Measurements from ENCODE around the gene PVRIG.

PVRIG gene

GRCh38 chr7:100209493-100209892 is 10.3 kb upstream of the PVRIG start:
- H3K79me2 ChIP-seq (ENCODE audit: insufficient read depth, low read length): no peaks in the 10 kb centered on the region
- no peaks in the 10 kb centered on the region for H4K20me1 ChIP-seq (ENCODE audit: insufficient read depth, low read length, poor library complexity, severe bottlenecking)
- no peaks in the 10 kb centered on the region for H3F3A ChIP-seq (ENCODE audit: low read depth)
- no peak overlapping the region for H3K4me3 ChIP-seq (ENCODE audit: low read length, poor library complexity, severe bottlenecking)
- H3K9ac ChIP-seq (ENCODE audit: low read depth, low read length, poor library complexity, severe bottlenecking): no peak overlapping the region
- no peak for TF ChIP-seq CTCF (conservative IDR thresholded peaks at IDR 0.05; ENCODE audit: low read length)
- no peak for TF ChIP-seq EZH2phosphoT487 (IDR thresholded peaks at IDR 0.05; ENCODE audit: borderline replicate concordance)
- H3K36me3 ChIP-seq (ENCODE audit: insufficient read depth, low read length): no peaks in the 10 kb centered on the region
- peak overlapping the region; percentile 14 for H3K4me2 ChIP-seq (ENCODE audit: low read depth, low read length, poor library complexity, severe bottlenecking)
- no peaks in the 10 kb centered on the region for H3K27me3 ChIP-seq (ENCODE audit: insufficient read depth, low read length, poor library complexity, severe bottlenecking)
- peaks cover 20% of the 10 kb centered on the region for H3K4me1 ChIP-seq (ENCODE audit: insufficient read depth, low read length, poor library complexity, severe bottlenecking)
- H3K9me3 ChIP-seq (ENCODE audit: insufficient read depth, low read depth, low read length): no peaks in the 10 kb centered on the region
- H2AFZ ChIP-seq (ENCODE audit: low read length): no peak overlapping the region
- H3K9me2 ChIP-seq (replicated peaks; ENCODE audit: low read depth, low read length): no peaks in the 10 kb centered on the region

GRCh38 chr7:100210805-100211204 is 8.9 kb upstream of the PVRIG start:
- Histone ChIP-seq H3K9ac (ENCODE audit: low read depth, low read length, poor library complexity, severe bottlenecking) (no peak overlapping the region), H2AFZ (ENCODE audit: low read length) (no peak overlapping the region), H3K79me2 (ENCODE audit: insufficient read depth, low read length) (no peaks in the 10 kb centered on the region), H4K20me1 (ENCODE audit: insufficient read depth, low read length, poor library complexity, severe bottlenecking) (no peaks in the 10 kb centered on the region), H3K27me3 (ENCODE audit: insufficient read depth, low read length, poor library complexity, severe bottlenecking) (no peaks in the 10 kb centered on the region), H3K4me1 (ENCODE audit: insufficient read depth, low read length, poor library complexity, severe bottlenecking) (peaks cover 20% of the 10 kb centered on the region), H3K36me3 (ENCODE audit: insufficient read depth, low read length) (no peaks in the 10 kb centered on the region), H3K4me2 (ENCODE audit: low read depth, low read length, poor library complexity, severe bottlenecking) (peak overlapping the region; percentile 46), H3K4me3 (ENCODE audit: low read length, poor library complexity, severe bottlenecking) (no peak overlapping the region), H3K9me3 (ENCODE audit: insufficient read depth, low read depth, low read length) (no peaks in the 10 kb centered on the region), H3F3A (ENCODE audit: low read depth) (no peaks in the 10 kb centered on the region), H3K9me2 (replicated peaks; ENCODE audit: low read depth, low read length) (no peaks in the 10 kb centered on the region)
- no peak for TF ChIP-seq CTCF (conservative IDR thresholded peaks at IDR 0.05; ENCODE audit: low read length)
- no peak for TF ChIP-seq EZH2phosphoT487 (IDR thresholded peaks at IDR 0.05; ENCODE audit: borderline replicate concordance)

GRCh38 chr7:100211342-100211780 is 8.4 kb upstream of the PVRIG start:
- Histone ChIP-seq H3K9me3 (ENCODE audit: insufficient read depth, low read depth, low read length) (no peaks in the 10 kb centered on the region), H4K20me1 (ENCODE audit: insufficient read depth, low read length, poor library complexity, severe bottlenecking) (no peaks in the 10 kb centered on the region), H3K36me3 (ENCODE audit: insufficient read depth, low read length) (no peaks in the 10 kb centered on the region), H2AFZ (ENCODE audit: low read length) (no peak overlapping the region), H3K4me1 (ENCODE audit: insufficient read depth, low read length, poor library complexity, severe bottlenecking) (peaks cover 20% of the 10 kb centered on the region), H3K9me2 (replicated peaks; ENCODE audit: low read depth, low read length) (no peaks in the 10 kb centered on the region), H3F3A (ENCODE audit: low read depth) (no peaks in the 10 kb centered on the region), H3K4me3 (ENCODE audit: low read length, poor library complexity, severe bottlenecking) (peak overlapping the region; percentile 28), H3K27me3 (ENCODE audit: insufficient read depth, low read length, poor library complexity, severe bottlenecking) (no peaks in the 10 kb centered on the region), H3K4me2 (ENCODE audit: low read depth, low read length, poor library complexity, severe bottlenecking) (peak overlapping the region; percentile 46), H3K9ac (ENCODE audit: low read depth, low read length, poor library complexity, severe bottlenecking) (peak overlapping the region; percentile 45), H3K79me2 (ENCODE audit: insufficient read depth, low read length) (no peaks in the 10 kb centered on the region)
- no peak for TF ChIP-seq CTCF (conservative IDR thresholded peaks at IDR 0.05; ENCODE audit: low read length)

Data from Loucy (cell line).